Muscle of back (tissue), 13 donors: ENCODE measurements around the gene NBEA. TPM values are rescaled to one million over a fixed set of nuclear protein-coding genes. Genes with fewer than 3 reads are reported as not detected.
"Not testable (repeated sequence)": the region's sequence is repeated elsewhere in the genome, so short reads cannot be mapped to it uniquely, and the experiment has no call there.

Experiments
- DNase-seq, 3 donors: peaks; one replicate each; pipeline versions ENCODE4 v3.0.0 to v3.0.0-alpha.2; 2013
- long read RNA-seq, 9 donors: transcript quantifications; one replicate each; lab custom pipeline, GENCODE V29; 2026
- polyA plus RNA-seq, 10 donors: library from polyadenylated mRNA; unstranded; fragments of 120-200 nt; gene quantifications; one replicate each; pipeline ENCODE4 v1.2.1, GENCODE V29; 2013; ENCODE audit not compliant: insufficient read length in 10 of 10

The NBEA gene, protein sequence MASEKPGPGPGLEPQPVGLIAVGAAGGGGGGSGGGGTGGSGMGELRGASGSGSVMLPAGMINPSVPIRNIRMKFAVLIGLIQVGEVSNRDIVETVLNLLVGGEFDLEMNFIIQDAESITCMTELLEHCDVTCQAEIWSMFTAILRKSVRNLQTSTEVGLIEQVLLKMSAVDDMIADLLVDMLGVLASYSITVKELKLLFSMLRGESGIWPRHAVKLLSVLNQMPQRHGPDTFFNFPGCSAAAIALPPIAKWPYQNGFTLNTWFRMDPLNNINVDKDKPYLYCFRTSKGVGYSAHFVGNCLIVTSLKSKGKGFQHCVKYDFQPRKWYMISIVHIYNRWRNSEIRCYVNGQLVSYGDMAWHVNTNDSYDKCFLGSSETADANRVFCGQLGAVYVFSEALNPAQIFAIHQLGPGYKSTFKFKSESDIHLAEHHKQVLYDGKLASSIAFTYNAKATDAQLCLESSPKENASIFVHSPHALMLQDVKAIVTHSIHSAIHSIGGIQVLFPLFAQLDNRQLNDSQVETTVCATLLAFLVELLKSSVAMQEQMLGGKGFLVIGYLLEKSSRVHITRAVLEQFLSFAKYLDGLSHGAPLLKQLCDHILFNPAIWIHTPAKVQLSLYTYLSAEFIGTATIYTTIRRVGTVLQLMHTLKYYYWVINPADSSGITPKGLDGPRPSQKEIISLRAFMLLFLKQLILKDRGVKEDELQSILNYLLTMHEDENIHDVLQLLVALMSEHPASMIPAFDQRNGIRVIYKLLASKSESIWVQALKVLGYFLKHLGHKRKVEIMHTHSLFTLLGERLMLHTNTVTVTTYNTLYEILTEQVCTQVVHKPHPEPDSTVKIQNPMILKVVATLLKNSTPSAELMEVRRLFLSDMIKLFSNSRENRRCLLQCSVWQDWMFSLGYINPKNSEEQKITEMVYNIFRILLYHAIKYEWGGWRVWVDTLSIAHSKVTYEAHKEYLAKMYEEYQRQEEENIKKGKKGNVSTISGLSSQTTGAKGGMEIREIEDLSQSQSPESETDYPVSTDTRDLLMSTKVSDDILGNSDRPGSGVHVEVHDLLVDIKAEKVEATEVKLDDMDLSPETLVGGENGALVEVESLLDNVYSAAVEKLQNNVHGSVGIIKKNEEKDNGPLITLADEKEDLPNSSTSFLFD (N-terminal part only)
- 10 to 100 TPM; 13.3 to 18.4 (median 14.5) TPM for polyA plus RNA-seq
- long read RNA-seq, donor 1: 0 reads
- long read RNA-seq, donor 2: 0 reads
- long read RNA-seq, donor 3: 0 reads
- long read RNA-seq, donor 4: 0 reads
- long read RNA-seq, donor 5: 0 reads
- long read RNA-seq, donor 6: 0 reads
- long read RNA-seq, donor 7: 0 reads
- long read RNA-seq, donor 8: 0 reads
- long read RNA-seq, donor 9: 0 reads

DNA sequence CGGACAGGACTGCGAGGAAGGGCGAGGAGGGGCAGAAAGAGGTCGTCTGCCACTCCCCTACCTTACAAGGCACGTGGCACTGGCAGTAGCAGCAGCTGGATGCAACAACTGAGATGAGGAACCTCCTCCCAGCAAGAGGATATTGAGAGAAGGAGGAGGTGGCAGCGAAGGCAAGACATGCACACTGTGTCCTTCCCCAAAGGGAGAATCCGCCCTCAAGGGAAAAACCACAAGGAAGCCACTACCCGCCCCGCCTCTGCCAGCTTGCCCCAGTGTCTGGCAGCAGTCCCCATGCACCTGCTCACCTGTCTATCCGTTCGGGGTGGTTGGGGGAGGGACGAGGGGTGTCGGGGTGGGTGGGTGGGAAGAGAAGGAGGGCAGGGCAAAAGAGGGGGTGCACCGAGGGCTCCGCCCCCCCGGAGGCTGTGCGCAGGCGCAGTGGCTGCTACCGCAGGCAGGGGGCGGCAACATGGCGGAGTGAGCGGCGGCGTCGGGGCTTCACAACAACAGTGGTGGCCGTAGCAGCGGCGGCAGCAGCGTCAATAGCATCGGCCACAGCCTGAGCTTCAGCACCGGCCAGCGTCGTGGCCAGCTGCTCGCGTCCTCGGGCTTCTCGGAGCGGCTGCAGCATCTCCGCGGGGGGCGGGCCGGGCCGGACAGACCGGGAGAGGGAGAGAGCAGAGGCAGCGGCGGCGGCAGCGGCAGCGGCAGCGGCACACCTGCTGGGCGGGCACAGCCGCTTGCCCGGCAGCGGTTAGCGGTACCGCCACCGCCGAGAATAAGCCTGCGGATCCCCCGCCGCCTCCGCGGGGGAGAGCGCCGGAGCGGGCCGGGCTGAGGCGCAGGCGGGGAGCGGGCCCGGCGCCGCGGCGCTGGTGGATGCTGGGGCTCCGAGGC is at the start of gene NBEA:
TSS of gene NBEA (plus strand) at position 436 of the 897 bp plus-strand sequence. CDS start 551 bp downstream, outside the sequence.
- peak; percentile 59 to 93 (median 78) for DNase-seq

DNA sequence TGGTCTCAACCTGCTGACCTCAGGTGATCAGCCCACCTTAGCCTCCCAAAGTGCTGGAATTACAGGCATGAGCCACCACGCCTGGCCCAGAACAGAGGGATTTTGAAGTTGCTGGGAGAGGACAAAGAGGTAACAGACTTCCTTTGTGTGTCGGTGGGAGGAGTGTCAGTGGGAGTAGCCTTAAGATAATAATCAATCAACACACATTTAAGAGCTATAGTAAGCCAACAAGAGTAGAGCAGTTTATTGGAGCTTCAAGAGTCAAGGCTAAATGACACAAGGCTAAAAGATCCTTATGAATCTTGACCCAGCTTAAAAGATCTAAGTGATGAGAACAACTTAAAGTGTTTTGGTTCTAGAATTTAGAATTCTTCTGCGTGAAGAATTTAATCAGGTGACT is 47.3 kb upstream of the NBEA start:
- DNase-seq: no peak

DNA sequence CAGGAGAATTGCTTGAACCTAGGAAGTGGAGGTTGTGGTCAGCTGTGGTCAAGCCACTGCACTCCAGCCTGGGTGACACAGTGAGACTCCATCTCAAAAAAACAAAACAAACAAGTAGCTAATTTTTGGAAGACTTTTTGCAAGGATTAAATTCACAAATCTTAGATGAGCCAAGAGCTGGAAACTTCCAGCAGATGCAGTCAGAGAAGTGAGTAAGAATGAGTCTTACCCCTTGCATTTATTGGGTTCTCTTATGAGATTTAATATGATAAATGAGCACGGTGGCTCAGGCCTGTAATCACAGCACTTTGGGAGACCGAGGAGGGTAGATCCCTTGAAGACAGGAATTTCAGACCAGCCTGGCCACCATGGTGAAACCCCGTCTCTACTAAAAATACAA is 44.9 kb upstream of the NBEA start:
- DNase-seq: no peak

DNA sequence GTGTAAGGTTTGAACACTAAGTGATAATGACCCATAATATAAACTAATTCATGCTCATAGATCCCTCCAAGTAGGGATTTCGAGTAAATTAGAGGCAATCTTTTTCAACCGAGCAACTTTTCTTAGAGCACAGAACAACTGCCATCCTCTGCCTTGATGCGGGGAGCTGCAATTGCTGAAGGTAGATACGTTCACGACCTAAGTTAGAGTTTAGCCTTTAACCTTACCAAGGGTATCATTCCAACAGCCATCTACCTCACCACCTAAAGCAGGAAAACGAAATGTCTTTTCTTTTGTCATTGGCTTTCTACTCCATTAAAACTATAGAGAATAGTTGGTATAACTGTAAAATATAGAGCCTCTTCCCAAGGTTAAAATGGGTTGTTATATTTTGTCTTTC is 42.2 kb upstream of the NBEA start:
- no peak for DNase-seq

DNA sequence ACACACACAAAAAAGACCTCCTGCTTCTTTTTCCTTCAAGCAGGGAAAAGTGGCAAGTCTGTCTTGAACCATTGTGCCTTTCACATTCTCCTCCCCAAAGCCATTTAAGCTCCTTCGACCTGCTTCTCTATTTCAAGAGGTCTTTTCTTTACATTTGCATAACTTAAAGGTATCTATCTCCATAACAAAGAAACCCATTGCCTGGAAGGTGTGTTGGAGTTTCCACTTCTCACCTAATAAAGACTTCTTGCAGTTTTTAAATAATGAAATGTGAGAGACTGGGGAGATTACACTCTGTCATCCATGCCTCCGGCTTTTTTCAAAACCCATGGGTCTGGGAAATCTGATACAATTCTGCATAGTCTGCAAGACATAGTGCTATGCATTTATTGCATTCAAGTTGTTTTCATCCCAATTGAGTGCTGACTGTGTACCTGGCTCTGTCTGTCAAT is 41.8 kb upstream of the NBEA start:
- DNase-seq: no peak

DNA sequence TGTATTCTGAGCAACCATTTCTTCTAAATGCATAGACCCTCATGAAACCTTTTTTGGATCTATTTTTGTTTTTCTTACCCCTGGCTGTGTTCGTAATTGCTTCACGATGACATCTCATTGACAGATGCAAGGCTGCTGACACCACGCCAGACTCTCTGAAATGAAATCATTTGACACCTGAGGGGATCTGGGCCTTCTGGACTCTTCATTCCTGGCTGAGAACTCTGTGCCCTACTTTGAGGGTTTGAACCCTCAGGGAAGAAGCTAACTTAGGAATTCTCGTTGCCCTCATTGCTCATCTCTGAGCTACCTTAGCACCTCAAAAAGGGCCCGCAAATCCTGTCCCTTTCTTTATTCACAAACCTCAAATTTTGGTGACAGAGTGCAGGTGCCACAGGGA is 40.5 kb upstream of the NBEA start:
- no peak for DNase-seq

DNA sequence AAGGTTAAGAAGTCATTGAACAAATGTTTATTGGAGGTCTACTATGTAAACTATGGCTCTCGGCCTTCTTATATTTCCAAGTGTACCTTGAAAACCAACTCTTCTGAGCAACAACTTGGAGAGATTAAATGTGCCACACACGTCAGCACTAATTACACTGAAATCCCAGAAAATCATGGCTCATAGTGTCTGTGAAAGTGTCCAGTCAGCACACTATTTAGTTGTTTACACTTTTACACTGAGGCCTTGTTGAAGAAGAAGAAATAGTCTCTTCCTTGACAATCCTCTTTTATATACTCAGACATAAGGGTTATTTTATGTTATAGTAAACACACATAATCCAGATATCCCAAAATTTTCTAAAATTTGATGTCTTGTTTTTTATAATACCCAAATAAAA is 30.9 kb upstream of the NBEA start:
- no peak for DNase-seq

DNA sequence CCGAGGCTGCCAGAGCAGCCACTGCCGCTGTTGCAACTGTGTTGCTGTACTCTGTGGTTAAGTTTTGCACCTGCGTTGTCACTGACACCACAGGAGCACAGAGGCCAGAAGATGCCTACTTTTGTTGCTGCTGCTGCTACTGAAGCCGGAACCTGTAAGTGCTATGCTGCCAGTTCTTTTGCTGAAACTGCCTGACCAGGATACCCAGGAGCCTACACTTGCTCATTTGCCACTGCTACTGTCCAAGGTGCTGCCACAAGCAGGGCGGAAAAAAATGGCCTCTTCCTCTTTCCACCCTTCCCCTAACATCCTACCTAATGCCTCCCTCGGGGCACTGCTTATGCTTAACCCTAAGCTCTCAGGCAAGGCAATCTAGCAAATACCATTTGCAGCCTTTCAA is 29.0 kb upstream of the NBEA start:
- DNase-seq: peak in 1 of 3 donors; percentile 20

DNA sequence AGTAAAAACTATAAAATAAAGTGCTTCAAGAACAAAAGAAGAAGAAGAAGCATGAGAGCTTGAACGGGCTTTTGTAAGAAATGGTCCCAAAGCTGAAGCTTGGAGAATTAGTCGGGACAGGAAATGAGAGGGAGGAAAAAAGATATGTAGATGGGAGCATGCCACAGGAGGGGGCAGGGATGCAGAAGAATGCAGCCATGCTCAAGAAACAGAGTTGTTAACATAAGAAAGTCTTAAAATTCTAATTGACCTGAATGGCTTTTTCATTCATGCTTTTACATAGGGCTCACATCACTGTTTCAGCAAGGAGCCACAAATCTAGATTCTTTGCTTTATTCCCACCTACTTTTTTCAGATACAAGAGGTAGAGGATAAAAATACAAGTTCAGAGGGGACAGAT is 27.7 kb upstream of the NBEA start:
- no peak for DNase-seq

DNA sequence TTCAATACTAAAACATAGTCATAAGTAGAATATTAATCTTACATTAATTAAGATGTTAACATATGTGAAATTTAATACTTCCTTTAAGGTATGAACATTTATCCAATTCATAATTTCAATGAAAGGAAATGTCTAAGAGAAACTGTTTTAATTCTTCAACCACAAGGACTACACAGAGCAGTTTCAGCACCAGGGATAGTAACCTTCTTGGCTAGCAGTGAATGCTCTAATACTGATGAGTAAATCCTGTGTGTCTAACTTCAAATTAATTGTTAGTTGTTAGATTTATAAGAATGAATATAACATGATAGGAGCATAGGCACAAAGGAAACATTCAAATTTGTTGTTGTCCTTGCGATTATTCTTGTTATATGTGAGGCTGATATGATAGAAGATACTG is 15.6 kb upstream of the NBEA start:
- DNase-seq: peak; percentile 38 to 75 (median 47)

DNA sequence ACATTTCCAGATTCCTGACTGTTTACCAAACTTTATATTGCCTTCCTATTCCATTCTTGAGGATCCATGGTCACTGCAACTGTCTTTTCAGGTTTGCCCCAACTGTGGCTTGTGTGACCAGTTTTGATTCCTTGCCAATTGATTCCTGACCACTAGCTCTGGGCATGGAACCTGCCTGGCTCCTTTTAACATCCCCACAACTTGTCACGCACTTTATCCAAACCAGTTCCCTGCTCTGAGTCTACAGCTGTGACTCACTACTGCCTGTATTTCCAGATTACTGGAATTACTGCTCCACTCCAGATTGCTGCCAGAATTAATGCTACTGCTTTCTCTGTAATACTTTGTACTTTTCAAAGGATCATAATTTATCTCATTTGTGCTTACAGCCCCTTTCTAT is 13.4 kb upstream of the NBEA start:
- not testable (repeated sequence) for DNase-seq

DNA sequence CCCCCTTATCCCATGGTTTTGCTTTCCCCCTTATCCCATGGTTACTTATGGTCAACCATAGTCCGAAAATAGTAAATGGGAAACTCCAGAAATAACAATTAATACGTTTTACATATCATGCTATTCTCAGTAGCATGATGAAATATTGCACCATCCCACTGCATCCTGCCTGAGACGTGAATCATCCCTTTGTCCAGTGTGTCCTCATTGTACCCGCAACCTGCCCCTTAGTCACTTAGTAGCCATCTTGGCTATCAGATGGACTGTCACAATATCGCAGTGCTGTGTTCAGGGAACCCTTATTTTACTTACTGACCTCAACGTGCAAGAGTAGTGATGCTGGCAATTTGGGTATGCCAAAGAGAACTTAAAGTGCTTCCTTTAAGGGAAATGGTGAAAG is 10.5 kb upstream of the NBEA start:
- no peak for DNase-seq

DNA sequence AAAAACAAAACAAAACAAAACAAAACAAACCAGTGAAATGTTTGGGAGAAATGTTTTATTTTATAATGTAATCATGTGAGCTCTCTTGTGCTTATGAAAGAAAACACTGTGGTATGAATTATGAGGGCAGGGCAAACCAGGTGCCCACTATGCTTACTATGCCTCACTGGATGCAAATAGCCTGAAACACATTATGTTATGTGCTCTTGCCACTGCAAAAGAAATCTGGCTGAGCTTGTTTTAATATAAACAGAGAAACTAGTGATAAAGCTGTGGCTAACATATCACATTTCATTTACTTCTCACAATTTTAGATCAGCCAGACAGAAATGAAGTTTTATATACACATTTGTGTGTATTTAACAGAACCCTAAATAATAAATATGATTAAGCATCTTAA is 8.7 kb upstream of the NBEA start:
- DNase-seq: no peak

DNA sequence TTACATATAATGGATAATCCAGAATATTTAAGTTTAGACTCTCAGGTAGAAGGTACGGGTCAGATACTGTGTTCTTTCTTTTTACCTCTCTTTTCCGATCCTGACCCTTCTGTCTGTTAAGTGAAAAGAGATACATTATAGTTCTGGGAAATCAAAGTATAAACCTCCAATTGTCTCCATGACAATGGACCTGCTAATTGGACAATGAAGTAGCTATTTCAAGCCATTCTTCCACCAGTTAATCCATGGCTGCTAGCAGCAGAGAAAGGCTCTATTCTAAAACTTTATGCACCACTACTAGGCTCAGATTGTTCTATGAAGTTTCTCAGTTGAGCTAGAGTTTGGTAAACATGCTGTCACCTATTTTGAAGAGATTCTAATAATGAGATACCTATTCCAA is 8.3 kb upstream of the NBEA start:
- DNase-seq: no peak

DNA sequence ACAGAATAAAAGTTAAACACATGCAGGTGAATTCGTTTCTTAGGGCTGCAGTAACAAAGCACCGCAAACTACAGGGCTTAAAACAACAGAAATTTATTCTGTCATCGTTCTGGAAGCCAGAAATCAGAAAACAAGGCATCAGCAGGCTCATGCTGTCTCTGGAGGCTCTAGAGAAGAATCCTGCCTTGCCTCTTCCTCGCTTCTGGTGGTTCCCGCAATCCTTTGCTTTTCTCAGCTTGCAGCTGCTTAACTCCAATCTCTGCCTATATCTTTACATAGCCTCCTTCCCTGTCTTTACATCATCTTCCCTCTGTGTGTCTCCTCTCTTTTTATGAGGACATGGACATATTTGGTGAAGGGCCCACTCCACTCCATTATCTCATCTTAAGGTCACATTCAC is 6.2 kb upstream of the NBEA start:
- no peak for DNase-seq

DNA sequence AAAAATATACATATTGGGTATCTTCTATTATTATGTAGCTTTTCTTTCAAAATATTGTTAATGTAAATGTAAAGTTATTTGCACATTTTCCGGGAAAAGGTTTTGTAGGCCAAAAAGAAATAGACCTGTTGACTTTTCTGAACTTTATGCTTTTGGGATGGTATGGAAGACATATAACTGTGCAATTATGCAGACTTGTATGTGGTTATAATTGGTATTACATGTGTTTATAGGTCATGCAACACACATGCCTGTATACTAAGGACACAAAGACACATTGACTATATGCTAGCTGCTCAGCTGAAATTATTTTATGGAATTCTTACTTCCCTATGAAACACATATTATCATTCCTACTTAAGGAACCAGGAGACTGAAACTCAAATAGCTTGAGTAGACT is 2.3 kb upstream of the NBEA start:
- DNase-seq: no peak

DNA sequence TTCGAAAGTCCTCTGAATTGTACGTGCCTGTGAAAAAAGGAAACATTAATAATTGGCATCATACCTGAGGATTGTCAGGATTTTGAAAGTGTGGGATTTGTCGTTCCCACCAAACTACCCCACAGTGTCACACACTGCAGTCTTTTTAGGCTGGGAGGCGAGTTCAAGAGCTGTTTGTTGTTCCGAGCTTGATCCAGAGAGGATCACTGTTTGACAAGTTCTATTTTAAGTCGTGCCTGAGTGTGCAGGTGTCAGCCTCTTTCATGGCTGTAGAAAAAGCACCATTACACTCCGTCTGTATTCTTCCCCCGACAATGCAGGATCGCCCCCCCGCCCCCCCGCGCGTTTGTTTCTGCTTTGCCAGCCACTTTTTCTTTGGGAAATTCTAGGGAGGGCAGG is 635 bp upstream of the NBEA start:
- no peak for DNase-seq

DNA sequence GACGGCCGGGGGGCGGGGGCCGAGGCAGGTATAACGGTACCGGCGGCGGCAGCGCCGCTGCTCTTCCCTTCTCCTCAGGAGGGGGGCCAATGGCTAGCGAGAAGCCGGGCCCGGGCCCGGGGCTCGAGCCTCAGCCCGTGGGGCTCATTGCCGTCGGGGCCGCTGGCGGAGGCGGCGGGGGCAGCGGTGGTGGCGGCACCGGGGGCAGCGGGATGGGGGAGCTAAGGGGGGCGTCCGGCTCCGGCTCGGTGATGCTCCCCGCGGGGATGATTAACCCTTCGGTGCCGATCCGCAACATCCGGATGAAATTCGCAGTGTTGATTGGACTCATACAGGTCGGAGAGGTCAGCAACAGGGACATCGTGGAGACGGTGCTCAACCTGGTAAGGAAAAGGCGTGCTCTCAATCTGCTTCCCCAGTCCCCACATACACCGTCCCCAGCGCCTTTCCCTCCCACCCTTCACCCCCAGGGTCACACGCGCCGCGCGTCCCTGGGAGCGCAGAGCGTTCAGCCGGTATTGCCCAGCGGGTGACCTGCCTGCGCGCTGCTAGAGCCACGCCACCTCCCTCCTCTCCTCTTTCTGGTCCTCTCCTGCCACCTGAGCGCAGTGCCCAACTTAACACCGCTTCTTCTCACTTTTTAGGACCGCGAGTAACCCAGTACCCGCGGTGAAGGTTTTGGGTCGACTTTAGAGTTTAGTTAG is 814 bp downstream of the NBEA start:
- peak in 2 of 3 donors; percentile 27 to 69 for DNase-seq

DNA sequence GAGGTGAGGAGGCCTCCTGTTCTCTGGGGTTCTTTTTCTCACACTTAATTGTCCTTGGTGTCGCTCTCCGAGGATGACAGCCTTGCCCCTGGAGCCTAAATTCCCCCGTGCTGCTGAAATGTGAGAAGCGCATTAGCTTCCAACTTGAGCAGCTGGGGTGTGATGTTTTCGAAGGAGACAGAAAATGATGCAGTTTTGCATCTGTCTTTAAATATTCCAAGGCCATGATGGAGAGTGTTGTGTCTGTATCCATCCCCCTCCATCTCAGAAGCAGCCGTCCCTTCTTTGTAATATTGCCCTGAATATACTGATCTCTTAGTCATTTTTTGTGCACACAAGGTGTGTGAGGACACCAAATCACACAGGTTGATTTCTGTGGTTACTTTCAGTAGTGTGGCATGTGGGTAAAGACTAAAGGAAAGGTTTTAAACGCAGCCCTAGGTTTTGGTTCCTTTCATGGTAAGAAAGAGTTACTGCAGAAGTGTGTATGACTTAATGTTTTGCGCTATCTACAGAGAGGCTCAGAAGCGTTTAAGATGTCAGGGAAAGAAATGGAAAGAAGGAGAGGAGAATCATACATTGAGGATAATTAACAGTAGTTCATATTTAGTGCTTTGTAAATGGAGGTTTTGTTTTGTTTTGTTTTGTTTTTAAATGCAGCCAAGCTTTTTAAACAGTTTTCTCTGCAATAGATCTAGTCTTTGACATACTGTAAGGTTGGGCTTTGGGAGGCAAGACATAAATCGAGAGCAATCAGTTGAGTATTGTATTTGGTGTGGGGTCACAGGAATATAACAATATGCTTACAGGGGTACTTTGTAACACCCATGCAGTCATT is 1.6 kb downstream of the NBEA start:
- peak in 1 of 3 donors; percentile 62 for DNase-seq
